ENCODE measurements around the gene C15orf39.

DNA sequence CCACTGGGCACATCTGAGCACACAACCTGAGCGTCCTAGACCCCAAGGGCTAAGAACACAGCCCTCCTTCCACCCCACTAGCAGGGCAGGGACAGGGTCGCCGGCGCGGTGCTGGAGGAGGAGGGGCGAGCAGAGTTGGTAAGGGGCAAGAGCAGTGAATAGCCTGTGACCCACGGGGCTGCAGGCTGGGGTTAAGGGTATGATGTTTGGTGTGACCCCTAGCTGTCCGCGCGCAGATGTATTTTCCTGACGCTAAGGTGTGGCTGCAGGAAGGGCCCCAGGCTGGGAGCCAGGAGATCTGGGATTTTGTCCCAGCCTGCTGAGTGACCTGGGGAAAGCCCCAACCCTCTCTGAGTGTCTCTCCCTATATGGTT is 1.3 kb upstream of the C15orf39 start:
- TF ChIP-seq, protein P1, sequence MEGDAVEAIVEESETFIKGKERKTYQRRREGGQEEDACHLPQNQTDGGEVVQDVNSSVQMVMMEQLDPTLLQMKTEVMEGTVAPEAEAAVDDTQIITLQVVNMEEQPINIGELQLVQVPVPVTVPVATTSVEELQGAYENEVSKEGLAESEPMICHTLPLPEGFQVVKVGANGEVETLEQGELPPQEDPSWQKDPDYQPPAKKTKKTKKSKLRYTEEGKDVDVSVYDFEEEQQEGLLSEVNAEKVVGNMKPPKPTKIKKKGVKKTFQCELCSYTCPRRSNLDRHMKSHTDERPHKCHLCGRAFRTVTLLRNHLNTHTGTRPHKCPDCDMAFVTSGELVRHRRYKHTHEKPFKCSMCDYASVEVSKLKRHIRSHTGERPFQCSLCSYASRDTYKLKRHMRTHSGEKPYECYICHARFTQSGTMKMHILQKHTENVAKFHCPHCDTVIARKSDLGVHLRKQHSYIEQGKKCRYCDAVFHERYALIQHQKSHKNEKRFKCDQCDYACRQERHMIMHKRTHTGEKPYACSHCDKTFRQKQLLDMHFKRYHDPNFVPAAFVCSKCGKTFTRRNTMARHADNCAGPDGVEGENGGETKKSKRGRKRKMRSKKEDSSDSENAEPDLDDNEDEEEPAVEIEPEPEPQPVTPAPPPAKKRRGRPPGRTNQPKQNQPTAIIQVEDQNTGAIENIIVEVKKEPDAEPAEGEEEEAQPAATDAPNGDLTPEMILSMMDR (IDR thresholded peaks at IDR 0.05) = no peak
- TF ChIP-seq POLR2AphosphoS5 (IDR thresholded peaks at IDR 0.05) (no peak), POLR2A (IDR thresholded peaks at IDR 0.05) (no peak)

All from breast epithelium (tissue), 3 donors.